ENCODE measurements around the gene TMEM41B. TPM values are rescaled to one million over a fixed set of nuclear protein-coding genes. Genes with fewer than 3 reads are reported as not detected.

Gene TMEM41B
- total RNA-seq, 4 donors from 2014 or later, result 30.5 to 41.1 (median 39.4) TPM

DNA sequence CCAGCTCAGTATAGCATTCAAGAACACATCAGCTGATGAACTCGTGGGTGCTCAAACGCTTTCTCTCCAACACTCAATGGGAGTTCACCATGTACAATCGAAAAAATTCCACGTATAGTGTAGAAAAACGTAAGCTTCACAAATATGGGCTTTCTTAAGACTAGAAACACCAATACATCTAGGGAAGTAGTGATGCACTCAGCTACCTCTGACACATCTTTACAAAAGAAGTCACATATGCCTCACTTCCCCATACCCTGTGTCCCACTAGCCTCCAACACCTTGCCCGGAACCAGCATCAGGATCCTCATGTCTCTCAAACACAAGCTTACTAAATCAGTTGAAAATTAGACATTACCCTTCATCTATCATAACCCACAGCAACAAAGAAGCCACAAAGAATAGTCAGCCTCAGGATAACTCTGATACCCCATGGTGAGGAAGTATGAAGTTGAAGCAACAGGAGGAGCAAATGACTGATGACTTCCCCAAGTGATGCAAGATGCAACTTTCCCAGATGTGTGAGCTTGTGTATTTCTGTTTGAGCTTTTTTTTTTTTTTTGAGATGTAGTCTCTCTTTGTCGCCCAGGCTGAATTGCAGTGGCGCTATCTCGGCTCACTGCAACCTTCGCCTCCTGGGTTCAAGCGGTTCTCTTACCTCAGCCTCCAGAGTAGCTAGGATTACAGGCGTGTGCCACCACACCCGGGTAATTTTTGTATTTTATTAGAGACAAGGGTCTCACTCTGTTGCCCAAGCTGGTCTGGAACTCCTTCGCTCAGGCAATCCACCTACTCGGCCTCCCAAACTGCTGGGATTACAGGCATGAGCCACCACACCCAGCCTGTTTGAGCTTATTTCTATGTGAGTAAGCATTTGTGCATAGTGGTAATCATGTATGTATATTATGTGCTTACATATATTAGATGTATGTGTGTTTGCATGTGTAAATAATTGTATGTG lies 40.7 kb downstream of the TMEM41B start:
- intact Hi-C loops (cut with DNase I; ENCODE audit: low total_unique reads), result no loop called here
- DNase-seq (ENCODE audit: low spot score in 2 of 2), result no peak
- no peak for TF ChIP-seq POLR2A (IDR thresholded peaks at IDR 0.05)
- TF ChIP-seq, protein P1, sequence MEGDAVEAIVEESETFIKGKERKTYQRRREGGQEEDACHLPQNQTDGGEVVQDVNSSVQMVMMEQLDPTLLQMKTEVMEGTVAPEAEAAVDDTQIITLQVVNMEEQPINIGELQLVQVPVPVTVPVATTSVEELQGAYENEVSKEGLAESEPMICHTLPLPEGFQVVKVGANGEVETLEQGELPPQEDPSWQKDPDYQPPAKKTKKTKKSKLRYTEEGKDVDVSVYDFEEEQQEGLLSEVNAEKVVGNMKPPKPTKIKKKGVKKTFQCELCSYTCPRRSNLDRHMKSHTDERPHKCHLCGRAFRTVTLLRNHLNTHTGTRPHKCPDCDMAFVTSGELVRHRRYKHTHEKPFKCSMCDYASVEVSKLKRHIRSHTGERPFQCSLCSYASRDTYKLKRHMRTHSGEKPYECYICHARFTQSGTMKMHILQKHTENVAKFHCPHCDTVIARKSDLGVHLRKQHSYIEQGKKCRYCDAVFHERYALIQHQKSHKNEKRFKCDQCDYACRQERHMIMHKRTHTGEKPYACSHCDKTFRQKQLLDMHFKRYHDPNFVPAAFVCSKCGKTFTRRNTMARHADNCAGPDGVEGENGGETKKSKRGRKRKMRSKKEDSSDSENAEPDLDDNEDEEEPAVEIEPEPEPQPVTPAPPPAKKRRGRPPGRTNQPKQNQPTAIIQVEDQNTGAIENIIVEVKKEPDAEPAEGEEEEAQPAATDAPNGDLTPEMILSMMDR (IDR thresholded peaks at IDR 0.05), result no peak
- 87 to 89% methylated on average over 15 of the region's 15 CpGs for WGBS, 2 donors
- no peak overlapping the region for H3K4me3 ChIP-seq (ENCODE audit: low read depth, poor library complexity, severe bottlenecking)

DNA sequence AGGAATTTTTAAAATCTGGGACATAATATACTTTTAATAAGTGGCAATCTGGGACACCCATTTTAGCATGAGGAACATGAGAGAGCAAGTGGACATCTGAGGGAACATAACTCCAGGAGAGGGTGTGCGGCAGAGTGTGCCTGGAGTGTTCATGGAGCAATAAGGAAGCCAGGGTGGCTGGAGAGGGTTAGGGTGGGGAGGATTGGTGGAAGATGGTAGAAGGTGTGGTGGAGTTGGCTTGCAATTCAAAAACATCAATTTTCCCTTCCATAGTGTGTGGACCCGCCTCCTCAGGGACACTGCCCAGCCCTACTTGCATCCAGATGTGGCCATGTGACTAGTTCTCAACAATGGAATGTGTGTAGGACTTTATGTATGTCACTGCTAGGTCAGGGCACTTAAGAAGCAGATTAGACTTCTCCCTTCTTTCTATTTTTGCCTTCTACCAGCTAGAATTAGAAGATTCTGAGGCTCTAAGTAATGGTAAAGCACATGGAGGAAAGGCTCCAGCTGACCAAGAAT lies 44.8 kb downstream of the TMEM41B start:
- TF ChIP-seq, protein P1 (IDR thresholded peaks at IDR 0.05), result no peak
- no peak for TF ChIP-seq POLR2A (IDR thresholded peaks at IDR 0.05)
- intact Hi-C loops (cut with DNase I; ENCODE audit: low total_unique reads), result no loop called here
- 84 to 97% methylated on average over 2 of the region's 2 CpGs for WGBS, 2 donors
- no peak overlapping the region for H3K4me3 ChIP-seq (ENCODE audit: low read depth, poor library complexity, severe bottlenecking)
- no peak for DNase-seq (ENCODE audit: low spot score in 2 of 2)

DNA sequence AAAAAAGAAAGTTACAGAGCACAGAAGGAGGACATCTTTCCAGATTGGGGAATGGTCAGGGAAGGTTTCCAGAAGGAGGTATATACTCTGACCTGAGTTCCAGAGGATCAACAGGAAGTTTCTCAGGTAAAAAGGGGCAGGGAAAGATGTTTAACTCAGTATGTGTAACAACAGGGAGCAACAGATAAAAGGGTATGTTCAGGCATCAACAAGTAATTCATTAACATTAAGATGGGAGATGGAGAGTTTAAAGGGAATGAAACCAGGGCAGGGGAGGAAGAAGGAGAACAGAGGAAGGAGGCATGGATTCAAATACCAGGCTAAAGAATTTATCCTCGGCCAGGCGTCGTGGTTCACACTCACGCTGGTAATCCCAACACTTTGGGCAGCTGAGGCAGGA lies 46.7 kb downstream of the TMEM41B start:
- intact Hi-C loops (cut with DNase I; ENCODE audit: low total_unique reads), result no loop called here
- no peak for TF ChIP-seq POLR2A (IDR thresholded peaks at IDR 0.05)
- TF ChIP-seq, protein P1 (IDR thresholded peaks at IDR 0.05), result no peak
- WGBS, 2 donors, result 90 to 94% methylated on average over 4 of the region's 4 CpGs
- no peak for DNase-seq (ENCODE audit: low spot score in 2 of 2)
- no peak overlapping the region for H3K4me3 ChIP-seq (ENCODE audit: low read depth, poor library complexity, severe bottlenecking)

DNA sequence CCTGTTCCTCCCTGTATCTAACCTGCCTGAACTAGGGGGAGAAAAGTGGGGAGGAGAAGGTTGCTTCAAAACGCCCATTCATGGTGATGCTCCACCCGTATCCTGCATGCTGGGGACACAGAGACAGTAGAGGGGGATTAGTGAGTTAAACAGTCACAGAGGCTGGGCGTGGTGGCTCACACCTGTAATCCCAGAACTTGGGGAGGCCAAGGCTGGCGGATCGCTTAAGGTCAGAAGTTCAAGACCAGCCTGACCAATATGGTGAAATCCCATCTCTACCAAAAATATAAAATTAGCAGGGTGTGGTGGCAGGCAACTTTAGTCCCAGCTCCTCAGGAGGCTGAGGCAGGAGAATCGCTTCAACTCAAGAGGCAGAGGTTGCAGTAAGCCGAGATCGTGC lies 47.5 kb downstream of the TMEM41B start:
- no peak overlapping the region for H3K4me3 ChIP-seq (ENCODE audit: low read depth, poor library complexity, severe bottlenecking)
- 91 to 93% methylated on average over 8 of the region's 8 CpGs for WGBS, 2 donors
- TF ChIP-seq, protein P1 (IDR thresholded peaks at IDR 0.05), result no peak
- no peak for TF ChIP-seq POLR2A (IDR thresholded peaks at IDR 0.05)
- intact Hi-C loops (cut with DNase I; ENCODE audit: low total_unique reads), result no loop called here
- DNase-seq (ENCODE audit: low spot score in 2 of 2), result no peak

DNA sequence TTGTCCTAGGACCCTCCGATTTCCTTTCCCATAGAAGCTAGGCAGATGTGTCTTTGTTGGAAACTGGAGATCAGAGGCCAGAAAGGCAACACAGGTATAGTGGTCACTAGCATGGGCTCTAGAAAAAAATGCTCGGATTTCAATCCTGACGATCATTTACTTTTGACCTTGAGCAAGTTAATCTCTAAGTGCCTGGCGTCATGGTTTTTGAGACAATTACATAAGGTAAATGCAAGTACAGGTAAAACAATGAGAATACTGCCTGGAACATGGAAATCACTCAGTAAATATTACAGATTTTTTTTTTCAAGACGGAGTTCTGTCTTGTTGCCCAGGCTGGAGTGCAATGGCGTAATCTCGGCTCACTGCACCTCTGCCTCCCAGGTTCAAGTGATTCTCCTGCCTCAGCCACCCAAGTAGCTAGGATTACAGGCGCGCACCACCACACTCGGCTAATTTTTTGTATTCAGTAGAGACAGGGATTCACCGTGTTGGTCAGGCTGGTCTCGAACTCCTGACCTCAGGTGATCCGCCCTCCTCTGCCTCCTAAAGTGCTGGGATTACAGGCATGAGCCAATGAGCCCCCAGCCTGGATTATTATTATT lies 48.2 kb downstream of the TMEM41B start:
- no peak for DNase-seq (ENCODE audit: low spot score in 2 of 2)
- intact Hi-C loops (cut with DNase I; ENCODE audit: low total_unique reads), result no loop called here
- TF ChIP-seq, protein P1 (IDR thresholded peaks at IDR 0.05), result no peak
- no peak for TF ChIP-seq POLR2A (IDR thresholded peaks at IDR 0.05)
- 81 to 85% methylated on average over 13 of the region's 13 CpGs for WGBS, 2 donors
- H3K4me3 ChIP-seq (ENCODE audit: low read depth, poor library complexity, severe bottlenecking), result no peak overlapping the region
